A673 (cell line): Measurements from ENCODE around the gene CLEC2D. TPM values are rescaled to one million over a fixed set of nuclear protein-coding genes. Genes with fewer than 3 reads are reported as not detected.
"Not testable (repeated sequence)": the region's sequence is repeated elsewhere in the genome, so short reads cannot be mapped to it uniquely, and the experiment has no call there.

Experiments
- BruUV-seq: library from RNA; stranded (reverse); fragments of 400-500 nt; replicated peaks from 2 replicates; lab custom pipeline; 2021; lab: Mats Ljungman, UMichigan
- CTCF ChIA-PET: fragments of 300-600 bp; sonication (Branson Sonifier 250); formaldehyde crosslinking; loops from one replicate; lab custom pipeline; 2022; ENCODE audit warnings: antibody characterized with exemption; lab: Charles Lee
- POLR2A ChIA-PET: fragments of 300-600 bp; sonication (Branson Sonifier 250); formaldehyde crosslinking; loops from one replicate; lab custom pipeline; 2022; ENCODE audit warnings: antibody characterized with exemption; ENCODE audit not compliant: low non-redundant PET; lab: Charles Lee
- DNase-seq: peaks from one replicate; pipeline ENCODE4 v3.0.0-alpha.2; 2015; ENCODE audit warnings: low spot score
- H3K27ac ChIP-seq: fragments of 200-600 bp; sonication (generic); 2 replicates; pipeline ENCODE4 v1.5.1; 2016; ENCODE audit warnings: mixed run types, low read depth, mild to moderate bottlenecking, mixed read lengths, antibody characterized with exemption, low read length; ENCODE audit not compliant: poor library complexity, severe bottlenecking
- H3K27me3 ChIP-seq: fragments of 200-600 bp; sonication (generic); replicated peaks from 2 replicates; pipeline ENCODE4 v1.6.1; 2017; ENCODE audit warnings: mixed run types, low read depth, mild to moderate bottlenecking, mixed read lengths, antibody characterized with exemption, low read length; ENCODE audit not compliant: insufficient read depth, poor library complexity
- H3K36me3 ChIP-seq: fragments of 200-600 bp; sonication (generic); 2 replicates; pipeline ENCODE4 v1.6.1; 2016; ENCODE audit warnings: mixed run types, mild to moderate bottlenecking, mixed read lengths, antibody characterized with exemption, low read length; ENCODE audit not compliant: insufficient read depth, poor library complexity, severe bottlenecking
- H3K4me1 ChIP-seq: fragments of 200-600 bp; sonication (generic); 2 replicates; pipeline ENCODE4 v1.6.1; 2017; ENCODE audit warnings: mixed run types, mild to moderate bottlenecking, mixed read lengths, antibody characterized with exemption, low read length; ENCODE audit not compliant: insufficient read depth, poor library complexity, severe bottlenecking
- H3K4me3 ChIP-seq: fragments of 200-600 bp; sonication (generic); 2 replicates; pipeline ENCODE4 v1.5.1; 2016; ENCODE audit warnings: low read depth, mixed run types, mild to moderate bottlenecking, mixed read lengths, low read length; ENCODE audit not compliant: poor library complexity, severe bottlenecking
- H3K9me3 ChIP-seq: fragments of 200-600 bp; sonication (generic); 2 replicates; pipeline ENCODE4 v1.6.1; 2016; ENCODE audit warnings: mixed run types, low read depth, mild to moderate bottlenecking, mixed read lengths, antibody characterized with exemption, low read length; ENCODE audit not compliant: poor library complexity, severe bottlenecking
- EZH2 ChIP-seq: fragments of 200-600 bp; sonication (generic); IDR thresholded peaks from 2 replicates; pipeline ENCODE4 v1.6.1; 2017; ENCODE audit warnings: borderline replicate concordance, low read depth, mild to moderate bottlenecking, mixed read lengths, antibody characterized with exemption, low read length; ENCODE audit not compliant: poor library complexity, severe bottlenecking
- intact Hi-C: fragments of 100-400 bp; cut with micrococcal nuclease; formaldehyde crosslinking; loops from one replicate; pipeline ENCODE4 v1.10.0; 2022; ENCODE audit not compliant: unreplicated experiment
- total RNA-seq: library from RNA; stranded (reverse); gene quantifications from 2 replicates; pipeline ENCODE4 v1.2.3, GENCODE V29; 2021
- TF ChIP-seq, protein P1 (sequence below): fragments of 300-800, 200-600 bp; sonication (generic); conservative IDR thresholded peaks from 2 replicates; pipeline ENCODE4 v1.5.1; 2017; ENCODE audit warnings: low read depth, mild to moderate bottlenecking, antibody characterized with exemption, low read length, moderate library complexity, mixed read lengths

CLEC2D gene
- total RNA-seq, 1 experiment from 2014 or later = 1.6 TPM

DNA sequence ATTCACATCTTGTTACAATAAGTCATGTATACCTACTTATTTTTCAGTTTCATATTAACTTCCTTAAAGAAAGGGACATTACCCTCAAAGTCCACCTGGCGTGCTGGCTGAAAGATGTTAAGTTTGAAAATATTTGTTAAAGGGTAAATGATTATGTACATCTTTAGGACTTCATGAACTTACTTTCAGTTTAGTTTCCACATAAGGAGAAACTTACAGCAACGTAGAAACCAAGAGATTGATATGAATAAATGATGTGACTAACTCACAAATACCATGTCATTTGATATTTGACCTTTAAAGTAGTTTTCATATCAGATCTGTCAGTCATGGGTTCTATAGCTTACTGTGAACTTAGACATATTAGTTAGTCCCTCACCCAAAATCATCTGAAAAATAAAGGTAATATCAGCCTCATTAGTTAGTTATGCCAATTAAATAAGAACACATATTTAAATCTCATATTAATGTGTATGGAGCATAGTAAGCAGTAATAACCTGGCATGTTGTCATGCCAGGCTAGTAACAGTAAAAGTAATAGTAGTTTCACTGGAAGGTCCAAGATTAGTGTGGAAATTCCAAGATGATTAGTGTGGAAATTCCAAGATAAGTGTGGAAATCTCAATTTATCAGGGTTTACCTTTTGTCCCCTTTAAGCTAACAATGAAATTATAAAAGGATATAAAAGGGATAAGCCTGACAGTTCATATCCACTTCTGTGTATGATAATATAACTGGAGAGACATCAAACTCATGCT is 1.9 kb upstream of the CLEC2D start:
- POLR2A ChIA-PET = no interaction called here
- no peak overlapping the region for H3K4me3 ChIP-seq
- no peak for DNase-seq
- CTCF ChIA-PET = no interaction called here
- intact Hi-C loops = no loop called here
- no peaks in the 10 kb centered on the region for H3K9me3 ChIP-seq
- no peaks in the 10 kb centered on the region for H3K36me3 ChIP-seq
- H3K27ac ChIP-seq = no peak overlapping the region
- H3K4me1 ChIP-seq = no peaks in the 10 kb centered on the region
- no TSS peak for BruUV-seq
- no peak for TF ChIP-seq EZH2
- TF ChIP-seq, protein P1, sequence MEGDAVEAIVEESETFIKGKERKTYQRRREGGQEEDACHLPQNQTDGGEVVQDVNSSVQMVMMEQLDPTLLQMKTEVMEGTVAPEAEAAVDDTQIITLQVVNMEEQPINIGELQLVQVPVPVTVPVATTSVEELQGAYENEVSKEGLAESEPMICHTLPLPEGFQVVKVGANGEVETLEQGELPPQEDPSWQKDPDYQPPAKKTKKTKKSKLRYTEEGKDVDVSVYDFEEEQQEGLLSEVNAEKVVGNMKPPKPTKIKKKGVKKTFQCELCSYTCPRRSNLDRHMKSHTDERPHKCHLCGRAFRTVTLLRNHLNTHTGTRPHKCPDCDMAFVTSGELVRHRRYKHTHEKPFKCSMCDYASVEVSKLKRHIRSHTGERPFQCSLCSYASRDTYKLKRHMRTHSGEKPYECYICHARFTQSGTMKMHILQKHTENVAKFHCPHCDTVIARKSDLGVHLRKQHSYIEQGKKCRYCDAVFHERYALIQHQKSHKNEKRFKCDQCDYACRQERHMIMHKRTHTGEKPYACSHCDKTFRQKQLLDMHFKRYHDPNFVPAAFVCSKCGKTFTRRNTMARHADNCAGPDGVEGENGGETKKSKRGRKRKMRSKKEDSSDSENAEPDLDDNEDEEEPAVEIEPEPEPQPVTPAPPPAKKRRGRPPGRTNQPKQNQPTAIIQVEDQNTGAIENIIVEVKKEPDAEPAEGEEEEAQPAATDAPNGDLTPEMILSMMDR = no peak
- H3K27me3 ChIP-seq = no peaks in the 10 kb centered on the region

- ChIA-PET POLR2A (no interaction called here), CTCF (no interaction called here)
- DNase-seq = no peak
- no peak overlapping the region for H3K27ac ChIP-seq
- BruUV-seq = no TSS peak
- no peaks in the 10 kb centered on the region for H3K9me3 ChIP-seq
- H3K4me3 ChIP-seq = no peak overlapping the region
- no peaks in the 10 kb centered on the region for H3K4me1 ChIP-seq
- H3K36me3 ChIP-seq = no peaks in the 10 kb centered on the region
- intact Hi-C loops = no loop called here
- no peaks in the 10 kb centered on the region for H3K27me3 ChIP-seq
- TF ChIP-seq, protein P1 = no peak
- no peak for TF ChIP-seq EZH2
Measured at GRCh38 chr12:9668161-9669018, 1.1 kb upstream of the CLEC2D start.

- BruUV-seq = no TSS peak
- TF ChIP-seq, protein P1 = no peak
- no peak for TF ChIP-seq EZH2
- no peaks in the 10 kb centered on the region for H3K9me3 ChIP-seq
- CTCF ChIA-PET = no interaction called here
- H3K27me3 ChIP-seq = no peaks in the 10 kb centered on the region
- no peaks in the 10 kb centered on the region for H3K4me1 ChIP-seq
- POLR2A ChIA-PET = no interaction called here
- no peak for DNase-seq
- no peaks in the 10 kb centered on the region for H3K36me3 ChIP-seq
- no peak overlapping the region for H3K4me3 ChIP-seq
- H3K27ac ChIP-seq = no peak overlapping the region
- intact Hi-C loops = no loop called here
Measured at GRCh38 chr12:9669019-9669326, 540 bp upstream of the CLEC2D start.

GRCh38 chr12:9672340-9672739 is 2.8 kb downstream of the CLEC2D start:
- H3K27me3 ChIP-seq, H3K9me3 ChIP-seq, H3K27ac ChIP-seq, H3K4me1 ChIP-seq, BruUV-seq, intact Hi-C loops, DNase-seq, POLR2A ChIA-PET, H3K4me3 ChIP-seq, CTCF ChIA-PET, H3K36me3 ChIP-seq: not testable (repeated sequence)
